PC-3 (cell line): ENCODE data around the gene DDX54.

Experiments used
- EZH2 ChIP-seq: fragments of 300-600 bp; sonication (generic); IDR thresholded peaks from one replicate; pipeline ENCODE4 v1.6.1; 2017; ENCODE audit warnings: antibody characterized with exemption, mild to moderate bottlenecking, low read length; ENCODE audit not compliant: unreplicated experiment
- EZH2phosphoT487 ChIP-seq: fragments of 300-600 bp; sonication (generic); IDR thresholded peaks from 2 replicates; pipeline ENCODE4 v1.6.1; 2018; ENCODE audit warnings: mild to moderate bottlenecking, antibody characterized with exemption, low read length, borderline replicate concordance
- TF ChIP-seq, protein P1 (sequence below): fragments of 300-600 bp; sonication (generic); conservative IDR thresholded peaks from 2 replicates; pipeline ENCODE4 v1.5.1; 2017; ENCODE audit warnings: antibody characterized with exemption, low read depth, mild to moderate bottlenecking, low read length

DNA sequence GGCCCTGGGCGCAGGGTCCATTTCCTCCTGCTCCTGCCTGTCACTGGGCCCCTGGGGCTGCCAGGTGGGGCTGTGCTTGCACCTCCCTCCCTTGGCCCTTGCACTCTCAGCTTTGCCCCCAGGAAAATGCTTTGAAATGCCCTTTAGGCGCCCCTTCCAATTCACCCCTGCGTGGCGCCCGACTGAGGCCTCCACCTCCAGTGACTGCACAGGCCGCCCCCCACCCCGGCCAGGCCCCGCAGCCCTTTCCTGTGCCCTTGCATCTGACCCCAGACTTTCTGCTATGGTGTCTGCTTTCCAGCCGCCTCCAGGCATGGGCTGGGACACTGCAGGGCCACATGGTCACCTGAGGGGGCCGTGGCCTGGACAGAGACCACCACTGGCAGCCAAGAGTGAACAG lies 17.4 kb downstream of the DDX54 start:
- TF ChIP-seq, protein P1, sequence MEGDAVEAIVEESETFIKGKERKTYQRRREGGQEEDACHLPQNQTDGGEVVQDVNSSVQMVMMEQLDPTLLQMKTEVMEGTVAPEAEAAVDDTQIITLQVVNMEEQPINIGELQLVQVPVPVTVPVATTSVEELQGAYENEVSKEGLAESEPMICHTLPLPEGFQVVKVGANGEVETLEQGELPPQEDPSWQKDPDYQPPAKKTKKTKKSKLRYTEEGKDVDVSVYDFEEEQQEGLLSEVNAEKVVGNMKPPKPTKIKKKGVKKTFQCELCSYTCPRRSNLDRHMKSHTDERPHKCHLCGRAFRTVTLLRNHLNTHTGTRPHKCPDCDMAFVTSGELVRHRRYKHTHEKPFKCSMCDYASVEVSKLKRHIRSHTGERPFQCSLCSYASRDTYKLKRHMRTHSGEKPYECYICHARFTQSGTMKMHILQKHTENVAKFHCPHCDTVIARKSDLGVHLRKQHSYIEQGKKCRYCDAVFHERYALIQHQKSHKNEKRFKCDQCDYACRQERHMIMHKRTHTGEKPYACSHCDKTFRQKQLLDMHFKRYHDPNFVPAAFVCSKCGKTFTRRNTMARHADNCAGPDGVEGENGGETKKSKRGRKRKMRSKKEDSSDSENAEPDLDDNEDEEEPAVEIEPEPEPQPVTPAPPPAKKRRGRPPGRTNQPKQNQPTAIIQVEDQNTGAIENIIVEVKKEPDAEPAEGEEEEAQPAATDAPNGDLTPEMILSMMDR, result no peak
- no peak for TF ChIP-seq EZH2phosphoT487
- TF ChIP-seq EZH2, result no peak
